ENCODE data around the gene IQGAP2. TPM values are rescaled to one million over a fixed set of nuclear protein-coding genes. Genes with fewer than 3 reads are reported as not detected.

The IQGAP2 gene
- total RNA-seq, 1 donor from 2014 or later = 11.5 TPM

DNA sequence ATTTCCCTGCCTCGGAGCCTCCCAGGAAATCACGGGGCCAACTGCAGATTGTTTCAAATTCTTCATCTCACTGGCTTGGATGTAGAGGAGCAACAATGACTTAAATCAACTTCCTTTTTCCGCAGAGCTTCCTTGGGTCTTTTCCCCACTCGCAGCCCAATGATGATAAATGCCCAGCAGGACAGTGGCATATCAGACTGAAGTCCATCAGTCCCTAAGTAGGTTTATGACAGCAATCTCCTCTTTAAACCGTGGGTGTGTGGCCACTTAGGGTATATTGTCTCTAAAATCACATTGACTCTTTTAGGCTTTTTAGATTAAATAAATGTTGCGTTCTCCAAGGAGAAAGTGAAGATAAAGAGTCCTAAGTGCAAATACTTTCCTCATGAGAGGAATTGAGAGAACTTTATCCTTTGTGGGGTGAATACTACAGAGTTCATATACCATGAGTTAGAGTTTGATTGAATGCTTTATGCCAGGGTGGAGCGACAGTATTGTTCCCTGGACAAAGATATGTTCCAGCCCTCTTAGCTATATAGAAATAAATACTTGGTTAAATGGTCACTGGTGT lies 59.1 kb downstream of the IQGAP2 start:
- Histone ChIP-seq H3K27me3 (ENCODE audit: control insufficient read depth in 3 of 3, insufficient read depth in 3 of 3, low read length in 3 of 3) (no peaks in the 10 kb centered on the region), H3K4me3 (ENCODE audit: low read length in 3 of 3) (no peak overlapping the region), H3K36me3 (ENCODE audit: control insufficient read depth in 3 of 3, insufficient read depth in 3 of 3, low read length in 3 of 3) (no peaks in the 10 kb centered on the region), H3K27ac (ENCODE audit: low read depth, low read length) (no peak overlapping the region), H3K9ac (ENCODE audit: low read depth in 1 of 3, low read length in 3 of 3) (no peak overlapping the region), H3K4me1 (ENCODE audit: control insufficient read depth in 3 of 3, insufficient read depth in 3 of 3, low read length in 3 of 3) (no peaks in the 10 kb centered on the region), H3K9me3 (ENCODE audit: control insufficient read depth in 3 of 3, low read length in 3 of 3) (no peaks in the 10 kb centered on the region)

DNA sequence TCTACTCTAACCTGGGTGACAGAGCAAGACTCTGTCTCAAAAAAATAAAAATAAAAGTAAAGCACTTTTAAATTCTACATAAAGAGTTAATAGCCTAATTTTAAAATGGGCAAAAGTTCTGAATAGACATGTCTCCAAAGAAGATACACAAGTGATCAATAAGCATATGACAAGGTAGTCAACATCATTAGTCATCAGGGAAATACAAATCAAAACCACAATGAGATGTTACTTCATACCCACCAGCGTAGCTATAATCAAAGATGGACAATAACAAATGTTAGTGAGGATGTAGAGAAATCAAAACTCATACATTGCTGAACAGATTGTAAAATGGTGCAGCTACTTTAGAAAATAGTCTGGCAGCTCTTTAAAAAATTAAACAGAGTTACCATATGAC lies 64.1 kb downstream of the IQGAP2 start:
- Histone ChIP-seq H3K9me3 (ENCODE audit: control insufficient read depth in 3 of 3, low read length in 3 of 3) (no peaks in the 10 kb centered on the region), H3K4me1 (ENCODE audit: control insufficient read depth in 3 of 3, insufficient read depth in 3 of 3, low read length in 3 of 3) (no peaks in the 10 kb centered on the region), H3K27me3 (ENCODE audit: control insufficient read depth in 3 of 3, insufficient read depth in 3 of 3, low read length in 3 of 3) (peaks cover 0 to 3% (median 0%) of the 10 kb centered on the region in 3 donors), H3K36me3 (ENCODE audit: control insufficient read depth in 3 of 3, insufficient read depth in 3 of 3, low read length in 3 of 3) (no peaks in the 10 kb centered on the region), H3K27ac (ENCODE audit: low read depth, low read length) (no peak overlapping the region), H3K4me3 (ENCODE audit: low read length in 3 of 3) (no peak overlapping the region), H3K9ac (ENCODE audit: low read depth in 1 of 3, low read length in 3 of 3) (no peak overlapping the region)

GRCh38 chr5:76468635-76469425 lies 65.7 kb downstream of the IQGAP2 start:
- no peaks in the 10 kb centered on the region for H3K9me3 ChIP-seq (ENCODE audit: control insufficient read depth in 3 of 3, low read length in 3 of 3)
- H3K36me3 ChIP-seq (ENCODE audit: control insufficient read depth in 3 of 3, insufficient read depth in 3 of 3, low read length in 3 of 3) = no peaks in the 10 kb centered on the region
- peaks cover 0 to 3% (median 0%) of the 10 kb centered on the region in 3 donors for H3K27me3 ChIP-seq (ENCODE audit: control insufficient read depth in 3 of 3, insufficient read depth in 3 of 3, low read length in 3 of 3)
- H3K4me3 ChIP-seq (ENCODE audit: low read length in 3 of 3) = no peak overlapping the region
- no peaks in the 10 kb centered on the region for H3K4me1 ChIP-seq (ENCODE audit: control insufficient read depth in 3 of 3, insufficient read depth in 3 of 3, low read length in 3 of 3)
- H3K27ac ChIP-seq (ENCODE audit: low read depth, low read length) = no peak overlapping the region
- no peak overlapping the region for H3K9ac ChIP-seq (ENCODE audit: low read depth in 1 of 3, low read length in 3 of 3)

DNA sequence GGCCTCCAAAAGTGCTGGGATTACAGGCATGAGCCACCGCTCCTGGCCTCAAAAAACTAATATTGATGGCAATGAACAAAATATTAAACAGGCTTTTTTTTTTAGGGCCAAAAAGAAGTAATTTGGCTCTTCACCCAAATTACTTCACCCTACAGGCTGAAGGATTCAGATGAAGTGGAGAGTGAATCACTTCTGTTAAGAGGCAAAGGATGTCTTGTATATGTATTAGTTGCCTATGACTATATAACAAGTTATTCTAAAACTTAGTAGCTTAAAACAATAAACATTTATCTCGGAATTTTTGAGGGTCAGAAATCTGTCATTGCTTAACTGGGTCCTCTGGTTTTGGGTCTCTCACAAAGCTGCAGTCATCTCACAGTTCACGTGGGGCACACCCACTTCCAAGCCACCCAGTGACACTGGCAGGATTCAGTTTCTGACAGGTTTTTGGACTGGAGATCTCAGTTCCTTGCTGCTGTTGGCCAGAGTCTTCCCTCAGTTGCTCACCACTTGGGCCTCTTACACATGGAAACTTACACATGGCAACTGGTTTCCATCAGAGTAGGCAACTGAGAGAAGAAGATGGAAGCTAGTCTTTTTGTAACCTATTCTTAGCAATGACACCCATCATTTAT lies 66.7 kb downstream of the IQGAP2 start:
- Histone ChIP-seq H3K4me1 (ENCODE audit: control insufficient read depth in 3 of 3, insufficient read depth in 3 of 3, low read length in 3 of 3) (no peaks in the 10 kb centered on the region), H3K36me3 (ENCODE audit: control insufficient read depth in 3 of 3, insufficient read depth in 3 of 3, low read length in 3 of 3) (no peaks in the 10 kb centered on the region), H3K9me3 (ENCODE audit: control insufficient read depth in 3 of 3, low read length in 3 of 3) (no peaks in the 10 kb centered on the region), H3K27ac (ENCODE audit: low read depth, low read length) (no peak overlapping the region), H3K4me3 (ENCODE audit: low read length in 3 of 3) (no peak overlapping the region), H3K27me3 (ENCODE audit: control insufficient read depth in 3 of 3, insufficient read depth in 3 of 3, low read length in 3 of 3) (peaks cover 0 to 3% (median 0%) of the 10 kb centered on the region in 3 donors), H3K9ac (ENCODE audit: low read depth in 1 of 3, low read length in 3 of 3) (no peak overlapping the region)

GRCh38 chr5:76470976-76471375 lies 67.9 kb downstream of the IQGAP2 start:
- Histone ChIP-seq H3K36me3 (ENCODE audit: control insufficient read depth in 3 of 3, insufficient read depth in 3 of 3, low read length in 3 of 3) (no peaks in the 10 kb centered on the region), H3K27me3 (ENCODE audit: control insufficient read depth in 3 of 3, insufficient read depth in 3 of 3, low read length in 3 of 3) (peaks cover 0 to 3% (median 0%) of the 10 kb centered on the region in 3 donors), H3K9ac (ENCODE audit: low read depth in 1 of 3, low read length in 3 of 3) (no peak overlapping the region), H3K9me3 (ENCODE audit: control insufficient read depth in 3 of 3, low read length in 3 of 3) (no peaks in the 10 kb centered on the region), H3K4me3 (ENCODE audit: low read length in 3 of 3) (no peak overlapping the region), H3K4me1 (ENCODE audit: control insufficient read depth in 3 of 3, insufficient read depth in 3 of 3, low read length in 3 of 3) (no peaks in the 10 kb centered on the region), H3K27ac (ENCODE audit: low read depth, low read length) (no peak overlapping the region)

GRCh38 chr5:76471406-76471805 lies 68.3 kb downstream of the IQGAP2 start:
- no peak overlapping the region for H3K27ac ChIP-seq (ENCODE audit: low read depth, low read length)
- H3K27me3 ChIP-seq (ENCODE audit: control insufficient read depth in 3 of 3, insufficient read depth in 3 of 3, low read length in 3 of 3) = peaks cover 0 to 3% (median 0%) of the 10 kb centered on the region in 3 donors
- no peak overlapping the region for H3K9ac ChIP-seq (ENCODE audit: low read depth in 1 of 3, low read length in 3 of 3)
- no peaks in the 10 kb centered on the region for H3K9me3 ChIP-seq (ENCODE audit: control insufficient read depth in 3 of 3, low read length in 3 of 3)
- H3K4me1 ChIP-seq (ENCODE audit: control insufficient read depth in 3 of 3, insufficient read depth in 3 of 3, low read length in 3 of 3) = no peaks in the 10 kb centered on the region
- no peak overlapping the region for H3K4me3 ChIP-seq (ENCODE audit: low read length in 3 of 3)
- no peaks in the 10 kb centered on the region for H3K36me3 ChIP-seq (ENCODE audit: control insufficient read depth in 3 of 3, insufficient read depth in 3 of 3, low read length in 3 of 3)

- H3K9ac ChIP-seq (ENCODE audit: low read depth in 1 of 3, low read length in 3 of 3) = no peak overlapping the region
- H3K36me3 ChIP-seq (ENCODE audit: control insufficient read depth in 3 of 3, insufficient read depth in 3 of 3, low read length in 3 of 3) = no peaks in the 10 kb centered on the region
- no peaks in the 10 kb centered on the region for H3K4me1 ChIP-seq (ENCODE audit: control insufficient read depth in 3 of 3, insufficient read depth in 3 of 3, low read length in 3 of 3)
- H3K9me3 ChIP-seq (ENCODE audit: control insufficient read depth in 3 of 3, low read length in 3 of 3) = no peaks in the 10 kb centered on the region
- peaks cover 0 to 3% (median 0%) of the 10 kb centered on the region in 3 donors for H3K27me3 ChIP-seq (ENCODE audit: control insufficient read depth in 3 of 3, insufficient read depth in 3 of 3, low read length in 3 of 3)
- no peak overlapping the region for H3K4me3 ChIP-seq (ENCODE audit: low read length in 3 of 3)
- no peak overlapping the region for H3K27ac ChIP-seq (ENCODE audit: low read depth, low read length)
Observed at GRCh38 chr5:76471987-76472334, 68.9 kb downstream of the IQGAP2 start.

DNA sequence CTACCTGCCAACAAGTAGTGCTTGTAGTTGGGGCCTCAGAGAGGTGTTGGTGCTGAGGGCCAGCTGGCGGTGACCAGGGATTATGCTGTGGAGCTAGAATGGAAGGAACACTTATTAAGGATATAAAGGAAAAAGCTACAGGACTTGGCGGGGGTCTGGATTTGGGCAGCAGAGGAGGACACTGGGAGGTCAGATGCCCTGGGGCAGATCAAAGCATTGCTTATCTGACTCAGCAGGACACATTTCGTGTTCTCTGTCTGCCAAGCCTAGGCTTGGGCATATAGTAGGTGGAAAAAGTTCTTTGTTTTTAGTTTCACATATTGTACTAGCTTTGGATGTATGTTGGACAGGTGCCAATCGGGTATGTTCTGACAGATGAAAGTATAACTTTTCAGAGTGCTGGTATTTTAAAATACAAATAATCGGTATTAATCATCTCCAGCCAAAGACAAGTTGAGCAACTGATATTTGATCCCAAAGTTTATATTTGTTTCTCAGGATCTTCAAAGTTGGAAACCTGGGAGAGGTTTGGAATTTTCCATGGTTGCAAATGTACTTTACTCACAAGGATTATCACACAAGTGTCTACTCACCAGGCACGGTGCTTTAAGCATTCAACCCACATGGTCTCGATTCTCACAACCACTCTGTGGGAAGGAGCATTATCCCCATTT lies 69.4 kb downstream of the IQGAP2 start:
- no peaks in the 10 kb centered on the region for H3K36me3 ChIP-seq (ENCODE audit: control insufficient read depth in 3 of 3, insufficient read depth in 3 of 3, low read length in 3 of 3)
- H3K4me3 ChIP-seq (ENCODE audit: low read length in 3 of 3) = no peak overlapping the region
- H3K27me3 ChIP-seq (ENCODE audit: control insufficient read depth in 3 of 3, insufficient read depth in 3 of 3, low read length in 3 of 3) = peaks cover 0 to 3% (median 0%) of the 10 kb centered on the region in 3 donors
- H3K9ac ChIP-seq (ENCODE audit: low read depth in 1 of 3, low read length in 3 of 3) = no peak overlapping the region
- H3K4me1 ChIP-seq (ENCODE audit: control insufficient read depth in 3 of 3, insufficient read depth in 3 of 3, low read length in 3 of 3) = no peaks in the 10 kb centered on the region
- no peak overlapping the region for H3K27ac ChIP-seq (ENCODE audit: low read depth, low read length)
- H3K9me3 ChIP-seq (ENCODE audit: control insufficient read depth in 3 of 3, low read length in 3 of 3) = no peaks in the 10 kb centered on the region

GRCh38 chr5:76473009-76473336 lies 69.9 kb downstream of the IQGAP2 start:
- no peaks in the 10 kb centered on the region for H3K4me1 ChIP-seq (ENCODE audit: control insufficient read depth in 3 of 3, insufficient read depth in 3 of 3, low read length in 3 of 3)
- no peak overlapping the region for H3K9ac ChIP-seq (ENCODE audit: low read depth in 1 of 3, low read length in 3 of 3)
- H3K9me3 ChIP-seq (ENCODE audit: control insufficient read depth in 3 of 3, low read length in 3 of 3) = no peaks in the 10 kb centered on the region
- no peak overlapping the region for H3K4me3 ChIP-seq (ENCODE audit: low read length in 3 of 3)
- no peaks in the 10 kb centered on the region for H3K36me3 ChIP-seq (ENCODE audit: control insufficient read depth in 3 of 3, insufficient read depth in 3 of 3, low read length in 3 of 3)
- peaks cover 0 to 3% (median 0%) of the 10 kb centered on the region in 3 donors for H3K27me3 ChIP-seq (ENCODE audit: control insufficient read depth in 3 of 3, insufficient read depth in 3 of 3, low read length in 3 of 3)
- no peak overlapping the region for H3K27ac ChIP-seq (ENCODE audit: low read depth, low read length)

GRCh38 chr5:76473661-76474060 lies 70.6 kb downstream of the IQGAP2 start:
- Histone ChIP-seq H3K9me3 (ENCODE audit: control insufficient read depth in 3 of 3, low read length in 3 of 3) (no peaks in the 10 kb centered on the region), H3K4me3 (ENCODE audit: low read length in 3 of 3) (no peak overlapping the region), H3K27me3 (ENCODE audit: control insufficient read depth in 3 of 3, insufficient read depth in 3 of 3, low read length in 3 of 3) (peaks cover 0 to 3% (median 0%) of the 10 kb centered on the region in 3 donors), H3K36me3 (ENCODE audit: control insufficient read depth in 3 of 3, insufficient read depth in 3 of 3, low read length in 3 of 3) (no peaks in the 10 kb centered on the region), H3K4me1 (ENCODE audit: control insufficient read depth in 3 of 3, insufficient read depth in 3 of 3, low read length in 3 of 3) (no peaks in the 10 kb centered on the region), H3K27ac (ENCODE audit: low read depth, low read length) (no peak overlapping the region), H3K9ac (ENCODE audit: low read depth in 1 of 3, low read length in 3 of 3) (no peak overlapping the region)

Measured in skeletal muscle tissue (tissue), 4 donors.